CD14-positive monocyte (primary cell): ENCODE measurements around the gene LIX1L. TPM values are rescaled to one million over a fixed set of nuclear protein-coding genes. Genes with fewer than 3 reads are reported as not detected.

Experiments
- DNase-seq, 3 donors: peaks; one replicate each; pipeline ENCODE4 v3.0.0-alpha.2; 2011 to 2022
- H2AFZ ChIP-seq: 2 replicates; pipeline ENCODE4 v1.6.0; 2012; ENCODE audit warnings: mild to moderate bottlenecking, low read depth, low read length, inconsistent platforms; ENCODE audit not compliant: insufficient read depth, poor library complexity, severe bottlenecking
- H3K27ac ChIP-seq, 2 donors: 1 replicate in 1 of 2; 2 replicates in 1 of 2; pipeline ENCODE4 v1.5.1; 2012 to 2013; ENCODE audit warnings: low read length in 2 of 2, control low read depth in 1 of 2, inconsistent platforms in 1 of 2, low read depth in 1 of 2, mild to moderate bottlenecking in 1 of 2
- H3K27me3 ChIP-seq, 2 donors: one replicate each; pipeline versions ENCODE4 v1.6.0 to v1.6.1; 2011 to 2013; ENCODE audit warnings: low read length in 2 of 2; ENCODE audit not compliant: control insufficient read depth in 2 of 2, insufficient read depth in 2 of 2
- H3K36me3 ChIP-seq, 2 donors: replicated peaks in 1 of 2; 1 replicate in 1 of 2; 2 replicates in 1 of 2; pipeline versions ENCODE4 v1.5.1 to v1.6.1; 2012 to 2013; ENCODE audit warnings: low read length in 2 of 2, control low read depth in 1 of 2, inconsistent platforms in 1 of 2, mild to moderate bottlenecking in 1 of 2; ENCODE audit not compliant: insufficient read depth in 2 of 2, control insufficient read depth in 1 of 2
- H3K4me1 ChIP-seq, 2 donors: 1 replicate in 1 of 2; 2 replicates in 1 of 2; pipeline versions ENCODE4 v1.5.1 to v1.6.1; 2012 to 2013; ENCODE audit warnings: low read length in 2 of 2, control low read depth in 1 of 2, inconsistent platforms in 1 of 2, mild to moderate bottlenecking in 1 of 2, moderate library complexity in 1 of 2; ENCODE audit not compliant: insufficient read depth in 2 of 2, control insufficient read depth in 1 of 2
- H3K4me2 ChIP-seq: replicated peaks from 2 replicates; pipeline ENCODE3; 2012; ENCODE audit warnings: low read length, moderate library complexity, mild to moderate bottlenecking; ENCODE audit not compliant: poor library complexity, severe bottlenecking; ENCODE audit errors: extremely low read depth
- H3K4me3 ChIP-seq, 3 experiments: fragments of 200-600 bp in 1 of 3; sonication (generic) in 1 of 3; replicated peaks in 1 of 3; 1 replicate in 2 of 3; 2 replicates in 1 of 3; pipeline ENCODE4 v1.5.1; 2011 to 2013; ENCODE audit warnings: low read length in 3 of 3, mild to moderate bottlenecking in 3 of 3, control low read depth in 2 of 3, low read depth in 2 of 3, inconsistent platforms in 1 of 3, moderate library complexity in 1 of 3
- H3K79me2 ChIP-seq: 2 replicates; pipeline ENCODE4 v1.6.0; 2012; ENCODE audit warnings: mild to moderate bottlenecking, control low read depth, inconsistent platforms, low read length, moderate library complexity; ENCODE audit not compliant: insufficient read depth
- H3K9ac ChIP-seq: 2 replicates; pipeline ENCODE4 v1.6.0; 2017; ENCODE audit warnings: low read length, mild to moderate bottlenecking; ENCODE audit not compliant: insufficient read depth, poor library complexity, severe bottlenecking
- H3K9me3 ChIP-seq, 2 donors: replicated peaks in 1 of 2; 1 replicate in 1 of 2; 2 replicates in 1 of 2; pipeline versions ENCODE4 v1.5.1 to v1.6.1; 2012 to 2013; ENCODE audit warnings: low read length in 2 of 2, control low read depth in 1 of 2; ENCODE audit not compliant: control insufficient read depth in 1 of 2, insufficient read depth in 1 of 2
- H4K20me1 ChIP-seq: 2 replicates; pipeline ENCODE4 v1.6.0; 2012; ENCODE audit warnings: mild to moderate bottlenecking, low read length, control low read depth, moderate library complexity; ENCODE audit not compliant: insufficient read depth
- H3K27ac Mint-ChIP-seq, 7 donors: one replicate each; pipeline ENCODE4 v1.8.0; 2020; ENCODE audit warnings: mild to moderate bottlenecking in 7 of 7, mixed read lengths in 7 of 7, moderate library complexity in 6 of 7, inconsistent platforms in 2 of 7
- H3K27me3 Mint-ChIP-seq, 3 donors: one replicate each; pipeline ENCODE4 v1.8.0; 2021 to 2022; ENCODE audit warnings: low read depth in 3 of 3, mild to moderate bottlenecking in 3 of 3, mixed read lengths in 3 of 3, moderate library complexity in 3 of 3, inconsistent platforms in 1 of 3
- H3K36me3 Mint-ChIP-seq, 2 donors: one replicate each; pipeline ENCODE4 v1.8.0; 2020; ENCODE audit warnings: mixed read lengths in 2 of 2, inconsistent platforms in 1 of 2, mild to moderate bottlenecking in 1 of 2
- H3K4me1 Mint-ChIP-seq: one replicate; pipeline ENCODE4 v1.8.0; 2020; ENCODE audit warnings: mild to moderate bottlenecking, mixed read lengths
- H3K4me3 Mint-ChIP-seq, 2 donors: one replicate each; pipeline ENCODE4 v1.8.0; 2020; ENCODE audit warnings: mild to moderate bottlenecking in 2 of 2, mixed read lengths in 2 of 2, moderate library complexity in 1 of 2
- H3K9me3 Mint-ChIP-seq, 7 donors: one replicate each; pipeline ENCODE4 v1.8.0; 2020 to 2022; ENCODE audit warnings: mixed read lengths in 7 of 7, mild to moderate bottlenecking in 6 of 7, moderate library complexity in 6 of 7, inconsistent platforms in 2 of 7
- CTCF ChIP-seq: fragments of 200-600 bp; IDR thresholded peaks from one replicate; pipeline ENCODE4 v1.8.0; 2022; ENCODE audit warnings: antibody characterized with exemption, mild to moderate bottlenecking
- WGBS: methylation state at CpG from one replicate; pipeline ENCODE4 v1.1.5; 2013; ENCODE audit warnings: missing lambda C conversion rate; ENCODE audit not compliant: insufficient coverage; 5-methylcytosine and 5-hydroxymethylcytosine counted together
- intact Hi-C, 2 donors: fragments of 100-400 bp; cut with micrococcal nuclease; formaldehyde crosslinking; loops; one replicate each; pipeline versions ENCODE4 v1.15.0 to v1.15.1; 2023
- polyA plus RNA-seq, 3 donors: library from polyadenylated mRNA; depleted of rRNA in 1 of 3; unstranded in 2 of 3; stranded (reverse) in 1 of 3; fragments of 300-500 nt in 2 of 3; fragments of >200 nt in 1 of 3; fragmentation: Illumina TruSeq in 2 of 3; gene quantifications; 1 replicate in 2 of 3; 2 replicates in 1 of 3; pipeline ENCODE4 v1.2.3, GENCODE V29; 2012 to 2021

Gene LIX1L
- polyA plus RNA-seq, 3 donors, result 6.3 to 13.6 (median 8.5) TPM

GRCh38 chr1:145884675-145885074, 73.1 kb downstream of the LIX1L start:
- Histone ChIP-seq H3K27me3 (peaks cover 5 to 14% of the 10 kb centered on the region in 2 donors), H3K36me3 (no peaks in the 10 kb centered on the region), H3K27ac (no peak overlapping the region), H3K9me3 (no peaks in the 10 kb centered on the region), H4K20me1 (no peaks in the 10 kb centered on the region), H3K4me3 (no peak overlapping the region), H2AFZ (no peak overlapping the region), H3K4me2 (no peak overlapping the region), H3K9ac (no peak overlapping the region), H3K4me1 (peaks cover 8 to 18% of the 10 kb centered on the region in 2 donors), H3K79me2 (no peaks in the 10 kb centered on the region)
- Mint-ChIP-seq H3K27ac (no peak overlapping the region), H3K27me3 (peaks cover 13 to 24% (median 16%) of the 10 kb centered on the region in 3 donors), H3K9me3 (peaks cover 0 to 2% (median 0%) of the 10 kb centered on the region in 7 donors), H3K4me1 (peaks cover 19% of the 10 kb centered on the region), H3K36me3 (no peaks in the 10 kb centered on the region), H3K4me3 (peak overlapping the region in 1 of 2 donors; percentile 92)
- intact Hi-C loops, result loop anchor here in 1 of 2 donors (5.0 kb wide), 1 partner anchor 37 kb away; the partner anchor contains the start of gene NUDT17
- DNase-seq, result no peak
- TF ChIP-seq CTCF, result no peak
- 94% methylated on average over 1 of the region's 1 CpG for WGBS

Other genes starting within 250 kb of the LIX1L start
- gene CD160, start 238.5 kb downstream of the LIX1L start, polyA plus RNA-seq, result 1 to 10 TPM in 1 of 3 donors, under 1 TPM in 2; 0.01 to 1.4 (median 0.16) TPM
- 1 to 10 TPM; 3.5 to 5.4 (median 5.2) TPM for gene RNF115, start 133.9 kb downstream of the LIX1L start, polyA plus RNA-seq
- gene POLR3C, start 133.8 kb downstream of the LIX1L start, polyA plus RNA-seq, result 10 to 100 TPM; 23.5 to 41.3 (median 30.5) TPM
- 1 to 10 TPM; 2.1 to 6.4 (median 3.1) TPM for gene NUDT17, start 112.4 kb downstream of the LIX1L start, polyA plus RNA-seq
- 10 to 100 TPM in 1 of 3 donors, 1 to 10 TPM in 2; 7.2 to 25.9 (median 8.8) TPM for gene PIAS3, start 98.9 kb downstream of the LIX1L start, polyA plus RNA-seq
- gene ANKRD35, start 72.2 kb downstream of the LIX1L start, polyA plus RNA-seq, result 1 to 10 TPM in 2 of 3 donors, under 1 TPM in 1; 0.40 to 1.5 (median 1.3) TPM
- 1 to 10 TPM in 1 of 3 donors, not detected in 2; 1.2 TPM for gene ITGA10, start 48.0 kb downstream of the LIX1L start, polyA plus RNA-seq
- gene PEX11B, start 39.3 kb downstream of the LIX1L start, polyA plus RNA-seq, result 10 to 100 TPM; 12.0 to 38.2 (median 37.9) TPM
- gene RBM8A, start 30.5 kb downstream of the LIX1L start, polyA plus RNA-seq, result 100 to 1,000 TPM in 2 of 3 donors, 10 to 100 TPM in 1; 91.5 to 171 (median 115) TPM
- gene ANKRD34A, start 6.6 kb upstream of the LIX1L start, polyA plus RNA-seq, result under 1 TPM in 1 of 3 donors, not detected in 2; 0.31 TPM
- gene POLR3GL, start 6.7 kb upstream of the LIX1L start, polyA plus RNA-seq, result 10 to 100 TPM; 11.6 to 39.0 (median 36.2) TPM
- gene TXNIP, start 38.6 kb upstream of the LIX1L start, polyA plus RNA-seq, result 1,000 to 10,000 TPM in 1 of 3 donors, 100 to 1,000 TPM in 2; 640 to 3,778 (median 844) TPM
- not detected for gene HJV, start 63.7 kb upstream of the LIX1L start, polyA plus RNA-seq
- gene NBPF10, start 186.8 kb upstream of the LIX1L start, polyA plus RNA-seq, result 1 to 10 TPM in 1 of 3 donors, under 1 TPM in 2; 0.04 to 6.1 (median 0.10) TPM